D721Med (cell line): ENCODE data around the gene AAMP.

ENCODE experiments used
- DNase-seq: peaks from one replicate; pipeline ENCODE4 v3.0.0; 2011; ENCODE audit warnings: low spot score; ENCODE audit not compliant: insufficient read length
- FAIRE-seq: peaks from 2 replicates; lab custom pipeline; 2011; peaks lifted over from hg19 to GRCh38; lab: Jason Lieb, UNC
- TF ChIP-seq, protein P1 (sequence below): IDR thresholded peaks from 2 replicates; pipeline ENCODE4 v1.5.1; 2012; ENCODE audit warnings: mild to moderate bottlenecking, control low read depth; ENCODE audit not compliant: insufficient read depth; ENCODE audit errors: missing control alignments

The AAMP gene

DNA sequence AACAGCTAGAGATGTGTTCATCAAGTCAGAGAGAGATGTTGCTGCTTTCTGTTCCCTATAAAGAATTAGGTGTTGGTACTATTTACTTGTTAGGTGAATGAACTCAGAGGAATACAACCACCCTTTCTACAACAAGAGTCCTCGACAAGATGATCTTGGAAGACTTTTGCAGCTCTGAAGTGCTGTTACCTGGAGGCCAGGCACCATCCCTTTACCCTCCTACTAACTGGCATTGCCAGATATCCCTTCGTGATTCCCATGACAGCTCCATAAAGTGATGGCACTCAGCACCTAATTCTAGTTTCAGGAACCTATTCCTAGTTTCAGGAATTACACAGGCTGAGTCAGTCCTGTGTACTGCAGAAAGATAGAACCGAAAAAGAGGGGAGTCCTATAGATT lies 43.0 kb downstream of the AAMP start:
- TF ChIP-seq, protein P1, sequence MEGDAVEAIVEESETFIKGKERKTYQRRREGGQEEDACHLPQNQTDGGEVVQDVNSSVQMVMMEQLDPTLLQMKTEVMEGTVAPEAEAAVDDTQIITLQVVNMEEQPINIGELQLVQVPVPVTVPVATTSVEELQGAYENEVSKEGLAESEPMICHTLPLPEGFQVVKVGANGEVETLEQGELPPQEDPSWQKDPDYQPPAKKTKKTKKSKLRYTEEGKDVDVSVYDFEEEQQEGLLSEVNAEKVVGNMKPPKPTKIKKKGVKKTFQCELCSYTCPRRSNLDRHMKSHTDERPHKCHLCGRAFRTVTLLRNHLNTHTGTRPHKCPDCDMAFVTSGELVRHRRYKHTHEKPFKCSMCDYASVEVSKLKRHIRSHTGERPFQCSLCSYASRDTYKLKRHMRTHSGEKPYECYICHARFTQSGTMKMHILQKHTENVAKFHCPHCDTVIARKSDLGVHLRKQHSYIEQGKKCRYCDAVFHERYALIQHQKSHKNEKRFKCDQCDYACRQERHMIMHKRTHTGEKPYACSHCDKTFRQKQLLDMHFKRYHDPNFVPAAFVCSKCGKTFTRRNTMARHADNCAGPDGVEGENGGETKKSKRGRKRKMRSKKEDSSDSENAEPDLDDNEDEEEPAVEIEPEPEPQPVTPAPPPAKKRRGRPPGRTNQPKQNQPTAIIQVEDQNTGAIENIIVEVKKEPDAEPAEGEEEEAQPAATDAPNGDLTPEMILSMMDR: no peak
- FAIRE-seq: no peak

DNA sequence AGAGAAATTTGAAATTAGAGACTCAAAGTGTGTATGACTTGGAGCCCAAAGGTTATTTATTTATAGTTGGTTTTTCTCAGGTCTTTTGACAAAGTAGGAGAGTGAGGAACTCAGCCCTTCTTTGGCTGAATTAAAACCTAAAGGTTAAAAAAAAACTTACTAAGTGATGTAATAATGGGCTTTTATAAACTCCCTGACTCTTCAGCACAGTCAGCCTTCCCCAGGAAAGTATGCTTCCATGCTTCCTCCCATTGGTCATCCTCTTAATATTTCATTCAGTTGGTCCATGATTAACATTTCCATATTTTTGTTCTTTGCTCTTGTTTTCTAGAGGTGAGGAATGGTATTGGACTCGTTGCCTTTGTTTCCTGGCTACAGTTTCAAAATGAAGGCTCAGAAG lies 45.8 kb downstream of the AAMP start:
- TF ChIP-seq, protein P1: no peak
- no peak for DNase-seq
- FAIRE-seq: no peak

More for the DNA sequence above, 43.0 kb downstream of the AAMP start:
- DNase-seq: no peak

DNA sequence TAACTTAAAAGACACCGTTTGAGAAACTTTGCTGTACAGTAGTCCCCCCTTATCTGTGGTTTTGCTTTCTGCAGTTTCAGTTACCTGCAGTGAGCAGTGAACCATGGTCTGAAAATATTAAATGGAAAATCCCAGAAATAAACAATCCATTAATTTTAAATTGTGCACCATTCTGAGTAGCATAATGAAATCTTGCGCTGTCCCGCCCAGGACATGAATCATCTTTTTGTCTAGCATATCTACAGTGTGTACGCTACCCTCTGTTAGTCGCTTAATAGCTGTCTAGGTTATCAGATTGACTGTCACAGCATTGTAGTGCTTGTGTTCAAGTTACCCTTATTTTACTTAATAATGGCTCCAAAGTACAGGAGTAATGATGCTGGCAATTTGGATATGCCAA lies 46.9 kb downstream of the AAMP start:
- FAIRE-seq: no peak
- TF ChIP-seq, protein P1: no peak
- no peak for DNase-seq

DNA sequence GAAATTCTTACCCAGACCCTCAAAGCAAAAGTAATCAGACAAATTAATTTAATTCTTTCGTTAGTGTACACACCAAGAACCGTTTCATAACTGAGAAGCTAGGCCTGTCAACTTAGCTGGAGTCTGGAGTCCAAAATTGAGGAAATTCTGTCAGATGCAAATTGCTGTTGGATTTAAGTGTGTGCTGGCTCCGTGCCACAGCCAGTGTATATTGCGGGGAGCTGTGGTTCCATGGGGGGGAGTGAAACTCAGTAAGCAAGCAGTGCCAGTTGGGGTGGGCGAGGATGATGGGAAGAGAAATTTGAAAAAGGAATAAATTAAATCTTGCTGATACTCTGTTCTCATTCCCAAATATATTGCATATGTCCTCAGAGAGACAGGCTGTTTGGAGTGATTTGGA lies 48.9 kb downstream of the AAMP start:
- FAIRE-seq: no peak
- no peak for DNase-seq
- TF ChIP-seq, protein P1: no peak

DNA sequence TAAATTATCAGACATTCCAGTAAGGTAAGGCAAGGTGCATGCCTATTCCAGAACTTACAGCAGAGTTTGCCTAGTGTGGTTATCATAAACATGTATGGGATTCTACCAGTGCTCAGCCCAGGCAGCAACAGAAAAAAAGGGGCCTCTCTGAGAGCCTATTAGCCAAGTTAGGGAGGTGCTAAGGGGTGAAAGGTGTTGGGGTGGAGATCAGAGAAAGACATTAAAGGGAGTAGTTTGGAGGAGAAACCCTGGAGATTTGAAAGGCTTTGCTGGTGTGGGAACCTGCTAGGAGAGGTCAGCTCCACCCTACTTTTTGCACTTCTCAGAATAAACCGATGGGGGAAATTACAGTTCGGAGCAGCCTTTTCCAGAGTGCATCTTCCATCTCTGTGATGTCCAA lies 50.0 kb downstream of the AAMP start:
- TF ChIP-seq, protein P1: no peak
- no peak for DNase-seq
- FAIRE-seq: no peak

DNA sequence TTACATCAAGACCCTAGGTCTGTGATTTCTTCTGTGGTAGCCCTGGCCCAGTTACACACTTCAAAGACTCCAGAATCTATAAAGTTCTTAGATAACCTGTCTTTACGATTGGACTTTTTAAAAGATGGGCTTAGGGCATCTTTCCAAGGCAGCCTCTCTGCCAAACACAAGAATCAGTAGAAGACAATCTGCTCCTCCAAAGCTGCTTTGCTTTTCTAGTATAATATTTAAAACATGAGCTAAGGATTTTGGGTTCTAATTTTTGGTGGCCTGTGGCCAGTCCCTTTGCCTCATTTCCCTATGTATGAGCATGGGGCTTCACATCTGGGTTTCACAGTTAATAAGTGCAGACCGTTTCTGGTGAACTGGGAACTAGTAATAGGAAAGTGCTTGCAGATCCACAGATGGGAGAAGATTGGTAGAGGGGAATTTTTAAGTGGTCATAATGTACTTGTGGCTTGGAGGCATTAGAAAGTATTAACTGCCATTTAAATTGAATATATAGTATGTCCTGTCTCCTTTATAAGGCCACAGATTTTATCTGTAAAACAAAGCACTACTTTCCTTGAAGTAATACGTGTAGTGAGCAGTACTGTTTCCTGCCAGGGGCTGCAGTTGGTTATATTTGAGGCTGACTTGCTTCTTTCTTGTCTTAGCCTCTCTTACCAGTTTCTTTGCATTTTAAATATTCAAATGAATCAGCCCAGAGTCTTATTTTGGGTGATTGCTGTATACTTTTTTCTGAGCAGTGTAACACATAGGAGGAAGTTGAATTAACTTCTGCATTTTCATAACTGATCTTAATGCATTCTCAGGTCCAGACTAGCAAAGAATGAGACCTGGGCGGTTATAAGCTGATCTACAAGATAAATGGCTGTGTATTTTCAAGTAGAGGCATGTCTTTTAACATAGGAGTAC lies 51.4 kb downstream of the AAMP start:
- FAIRE-seq: no peak
- TF ChIP-seq, protein P1: no peak
- DNase-seq: no peak
